Measurements from ENCODE around the gene NTRK2.

The NTRK2 gene

DNA sequence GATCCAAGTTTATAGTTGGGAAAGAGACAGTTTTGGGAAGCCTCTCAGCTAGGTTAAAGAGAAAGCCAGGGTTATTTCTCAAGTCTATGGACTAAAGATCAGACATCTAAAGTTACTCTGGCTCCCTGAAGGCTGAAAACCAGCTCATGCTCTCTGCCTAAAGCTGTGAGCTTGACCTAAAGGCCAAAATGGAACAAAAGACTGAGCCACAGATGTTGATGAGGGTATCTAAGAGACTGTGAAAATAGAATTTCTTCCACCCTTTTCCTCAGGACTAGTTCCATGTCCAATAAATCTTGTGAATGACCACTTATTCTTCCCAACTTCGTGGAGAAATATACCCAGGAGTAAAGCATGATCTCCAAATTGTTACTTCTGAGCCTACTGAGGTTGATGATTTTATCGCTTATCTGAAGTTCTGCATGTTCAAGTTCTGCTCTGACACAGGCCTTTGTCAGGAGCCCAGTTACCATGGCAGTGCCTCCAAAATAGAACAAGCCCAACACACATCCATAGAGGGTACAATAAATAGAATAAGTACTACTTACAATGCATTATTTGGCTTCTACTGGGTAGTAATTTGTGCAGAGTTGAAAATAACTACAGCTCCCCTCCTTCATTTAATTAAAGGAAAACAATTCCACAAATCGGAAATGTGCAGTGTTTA, 373.6 kb downstream of the NTRK2 start:
- H3K27me3 ChIP-seq (ENCODE audit: insufficient read depth, low read length): no peaks in the 10 kb centered on the region
- H3K4me3 ChIP-seq (ENCODE audit: low read depth, low read length, poor library complexity, severe bottlenecking): no peak overlapping the region
- no peaks in the 10 kb centered on the region for H3K4me1 ChIP-seq (ENCODE audit: insufficient read depth, low read length, severe bottlenecking)
- H3K4me2 ChIP-seq (ENCODE audit: low read length): no peak overlapping the region
- no peak overlapping the region for H3K9ac ChIP-seq (ENCODE audit: low read length)
- no peaks in the 10 kb centered on the region for H3K36me3 ChIP-seq (ENCODE audit: insufficient read depth, low read length)
- H2AFZ ChIP-seq (ENCODE audit: low read length): no peak overlapping the region
- no peaks in the 10 kb centered on the region for H4K20me1 ChIP-seq (ENCODE audit: insufficient read depth, low read length)
- no peaks in the 10 kb centered on the region for H3K9me2 ChIP-seq (ENCODE audit: low read depth, low read length)
- no peaks in the 10 kb centered on the region for H3F3A ChIP-seq (ENCODE audit: insufficient read depth, low read length)
- no peak overlapping the region for H3K27ac ChIP-seq (ENCODE audit: low read depth, low read length, poor library complexity, severe bottlenecking)
- no peaks in the 10 kb centered on the region for H3K9me3 ChIP-seq (ENCODE audit: low read length)
- TF ChIP-seq, protein P1, sequence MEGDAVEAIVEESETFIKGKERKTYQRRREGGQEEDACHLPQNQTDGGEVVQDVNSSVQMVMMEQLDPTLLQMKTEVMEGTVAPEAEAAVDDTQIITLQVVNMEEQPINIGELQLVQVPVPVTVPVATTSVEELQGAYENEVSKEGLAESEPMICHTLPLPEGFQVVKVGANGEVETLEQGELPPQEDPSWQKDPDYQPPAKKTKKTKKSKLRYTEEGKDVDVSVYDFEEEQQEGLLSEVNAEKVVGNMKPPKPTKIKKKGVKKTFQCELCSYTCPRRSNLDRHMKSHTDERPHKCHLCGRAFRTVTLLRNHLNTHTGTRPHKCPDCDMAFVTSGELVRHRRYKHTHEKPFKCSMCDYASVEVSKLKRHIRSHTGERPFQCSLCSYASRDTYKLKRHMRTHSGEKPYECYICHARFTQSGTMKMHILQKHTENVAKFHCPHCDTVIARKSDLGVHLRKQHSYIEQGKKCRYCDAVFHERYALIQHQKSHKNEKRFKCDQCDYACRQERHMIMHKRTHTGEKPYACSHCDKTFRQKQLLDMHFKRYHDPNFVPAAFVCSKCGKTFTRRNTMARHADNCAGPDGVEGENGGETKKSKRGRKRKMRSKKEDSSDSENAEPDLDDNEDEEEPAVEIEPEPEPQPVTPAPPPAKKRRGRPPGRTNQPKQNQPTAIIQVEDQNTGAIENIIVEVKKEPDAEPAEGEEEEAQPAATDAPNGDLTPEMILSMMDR (IDR thresholded peaks at IDR 0.05; ENCODE audit: low read length): no peak
- TF ChIP-seq EZH2 (IDR thresholded peaks at IDR 0.05; ENCODE audit: borderline replicate concordance, low read length): no peak
- H3K79me2 ChIP-seq (ENCODE audit: insufficient read depth, low read length): no peaks in the 10 kb centered on the region

DNA sequence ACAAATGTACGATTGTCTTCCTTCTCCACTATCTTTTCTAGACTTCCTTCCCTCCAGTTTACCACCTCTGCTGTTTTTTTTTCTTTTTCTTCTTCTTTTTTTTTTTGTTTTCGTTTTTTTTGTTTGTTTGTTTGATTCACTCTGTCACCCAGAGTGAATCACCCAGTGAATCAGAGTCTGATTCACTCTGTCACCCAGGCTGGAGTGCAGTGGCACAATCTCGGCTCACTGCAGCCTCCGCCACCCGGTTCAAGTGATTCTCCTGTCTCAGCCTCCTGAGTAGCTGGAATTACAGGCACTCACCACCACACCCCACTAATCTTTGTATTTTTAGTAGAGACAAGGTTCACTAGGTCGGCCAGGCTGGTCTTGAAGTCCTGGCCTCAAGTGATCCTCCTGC, 375.7 kb downstream of the NTRK2 start:
- Histone ChIP-seq H3F3A (ENCODE audit: insufficient read depth, low read length) (no peaks in the 10 kb centered on the region), H3K36me3 (ENCODE audit: insufficient read depth, low read length) (no peaks in the 10 kb centered on the region), H3K4me3 (ENCODE audit: low read depth, low read length, poor library complexity, severe bottlenecking) (no peak overlapping the region), H3K27ac (ENCODE audit: low read depth, low read length, poor library complexity, severe bottlenecking) (no peak overlapping the region), H4K20me1 (ENCODE audit: insufficient read depth, low read length) (no peaks in the 10 kb centered on the region), H3K27me3 (ENCODE audit: insufficient read depth, low read length) (no peaks in the 10 kb centered on the region), H3K4me2 (ENCODE audit: low read length) (no peak overlapping the region), H2AFZ (ENCODE audit: low read length) (no peak overlapping the region), H3K4me1 (ENCODE audit: insufficient read depth, low read length, severe bottlenecking) (no peaks in the 10 kb centered on the region), H3K79me2 (ENCODE audit: insufficient read depth, low read length) (no peaks in the 10 kb centered on the region), H3K9ac (ENCODE audit: low read length) (no peak overlapping the region), H3K9me3 (ENCODE audit: low read length) (no peaks in the 10 kb centered on the region), H3K9me2 (ENCODE audit: low read depth, low read length) (no peaks in the 10 kb centered on the region)
- TF ChIP-seq, protein P1 (IDR thresholded peaks at IDR 0.05; ENCODE audit: low read length): no peak
- no peak for TF ChIP-seq EZH2 (IDR thresholded peaks at IDR 0.05; ENCODE audit: borderline replicate concordance, low read length)

DNA sequence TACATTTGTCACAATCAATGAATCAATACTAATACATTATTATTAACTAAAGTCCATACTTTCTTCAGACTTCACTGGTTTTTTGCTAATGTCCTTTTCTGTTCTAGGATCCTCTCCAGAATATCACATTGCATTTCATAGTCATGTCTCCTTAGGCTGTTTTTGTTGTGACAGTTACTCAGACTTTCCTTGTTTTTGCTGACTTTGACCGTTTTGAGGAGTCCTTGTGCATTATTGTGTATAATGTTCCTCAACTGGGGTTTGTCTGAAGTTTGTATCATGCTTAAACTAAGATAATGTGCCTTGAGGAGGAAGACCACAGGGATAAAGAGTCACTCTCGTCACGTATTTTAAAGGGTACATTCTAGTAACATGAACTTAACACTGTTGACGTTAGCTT, 376.9 kb downstream of the NTRK2 start:
- no peaks in the 10 kb centered on the region for H4K20me1 ChIP-seq (ENCODE audit: insufficient read depth, low read length)

More for the DNA sequence above, 376.9 kb downstream of the NTRK2 start:
- H3K27ac ChIP-seq (ENCODE audit: low read depth, low read length, poor library complexity, severe bottlenecking): no peak overlapping the region
- no peak overlapping the region for H3K9ac ChIP-seq (ENCODE audit: low read length)
- no peak overlapping the region for H3K4me2 ChIP-seq (ENCODE audit: low read length)
- H2AFZ ChIP-seq (ENCODE audit: low read length): no peak overlapping the region
- H3K9me2 ChIP-seq (ENCODE audit: low read depth, low read length): no peaks in the 10 kb centered on the region
- no peaks in the 10 kb centered on the region for H3K9me3 ChIP-seq (ENCODE audit: low read length)
- no peak for TF ChIP-seq EZH2 (IDR thresholded peaks at IDR 0.05; ENCODE audit: borderline replicate concordance, low read length)
- TF ChIP-seq, protein P1 (IDR thresholded peaks at IDR 0.05; ENCODE audit: low read length): no peak
- H3K27me3 ChIP-seq (ENCODE audit: insufficient read depth, low read length): no peaks in the 10 kb centered on the region
- no peaks in the 10 kb centered on the region for H3F3A ChIP-seq (ENCODE audit: insufficient read depth, low read length)
- no peaks in the 10 kb centered on the region for H3K79me2 ChIP-seq (ENCODE audit: insufficient read depth, low read length)
- no peak overlapping the region for H3K4me3 ChIP-seq (ENCODE audit: low read depth, low read length, poor library complexity, severe bottlenecking)
- H3K4me1 ChIP-seq (ENCODE audit: insufficient read depth, low read length, severe bottlenecking): no peaks in the 10 kb centered on the region
- H3K36me3 ChIP-seq (ENCODE audit: insufficient read depth, low read length): no peaks in the 10 kb centered on the region
